HG03066 (cell line): ENCODE data around the gene TRIM71.
"Not testable (repeated sequence)": the region's sequence is repeated elsewhere in the genome, so short reads cannot be mapped to it uniquely, and the experiment has no call there.

Experiments
- ATAC-seq: cut with Tn5 transposase; IDR thresholded peaks from one replicate; pipeline ENCODE4 v1.9.1; 2021; ENCODE audit warnings: low read depth; ENCODE audit not compliant: unreplicated experiment

Gene TRIM71

GRCh38 chr3:32817558-32818228, at the start of gene TRIM71:
TRIM71 (plus strand) TSS chr3:32817997; CDS start chr3:32818081, 84 bp downstream.
- ATAC-seq, result no peak

- ATAC-seq, result no peak
These were observed 39.4 kb upstream of the TRIM71 start for GRCh38 chr3:32778389-32778788.

- ATAC-seq, result no peak
These were observed 37.6 kb upstream of the TRIM71 start for GRCh38 chr3:32780071-32780734.

GRCh38 chr3:32780735-32781210, 37.0 kb upstream of the TRIM71 start:
- peak; percentile 18 for ATAC-seq

- peak; percentile 92 for ATAC-seq
These were observed 36.4 kb upstream of the TRIM71 start for GRCh38 chr3:32781211-32781968.

- not testable (repeated sequence) for ATAC-seq
These were observed 35.9 kb upstream of the TRIM71 start for GRCh38 chr3:32781969-32782270.

- no peak for ATAC-seq
These were observed 35.4 kb upstream of the TRIM71 start for GRCh38 chr3:32782407-32782806.

- no peak for ATAC-seq
These were observed 26.0 kb upstream of the TRIM71 start for GRCh38 chr3:32791833-32792232.

GRCh38 chr3:32794487-32795308, 23.1 kb upstream of the TRIM71 start:
- no peak for ATAC-seq

- not testable (repeated sequence) for ATAC-seq
These were observed 21.3 kb upstream of the TRIM71 start for GRCh38 chr3:32796384-32796950.

GRCh38 chr3:32797776-32798175, 20.0 kb upstream of the TRIM71 start:
- ATAC-seq, result no peak

- ATAC-seq, result not testable (repeated sequence)
These were observed 16.4 kb upstream of the TRIM71 start for GRCh38 chr3:32801440-32801839.

GRCh38 chr3:32813180-32813579, 4.6 kb upstream of the TRIM71 start:
- no peak for ATAC-seq

- ATAC-seq, result no peak
These were observed 3.4 kb upstream of the TRIM71 start for GRCh38 chr3:32814361-32814760.

GRCh38 chr3:32815841-32816438, 1.9 kb upstream of the TRIM71 start:
- no peak for ATAC-seq

GRCh38 chr3:32816439-32817256, 1.1 kb upstream of the TRIM71 start:
- no peak for ATAC-seq

GRCh38 chr3:32817257-32817557, 590 bp upstream of the TRIM71 start:
- no peak for ATAC-seq

GRCh38 chr3:32818229-32818969, 602 bp downstream of the TRIM71 start:
- no peak for ATAC-seq
